Measurements from ENCODE around the gene CREM. TPM values are rescaled to one million over a fixed set of nuclear protein-coding genes. Genes with fewer than 3 reads are reported as not detected.

The CREM gene
- total RNA-seq, 3 donors from 2014 or later, result 11.8 to 27.4 (median 13.5) TPM

- DNase-seq (no peak), ATAC-seq (no peak)
- H3K36me3 ChIP-seq (ENCODE audit: low read depth), result no peaks in the 10 kb centered on the region
- intact Hi-C loops (cut with DNase I, micrococcal nuclease), result no loop called here
- H3K9me3 ChIP-seq, result peaks cover 4% of the 10 kb centered on the region
- H3K4me3 ChIP-seq, result no peak overlapping the region
- H3K4me1 ChIP-seq (ENCODE audit: low read depth), result no peaks in the 10 kb centered on the region
- TF ChIP-seq, protein P1, sequence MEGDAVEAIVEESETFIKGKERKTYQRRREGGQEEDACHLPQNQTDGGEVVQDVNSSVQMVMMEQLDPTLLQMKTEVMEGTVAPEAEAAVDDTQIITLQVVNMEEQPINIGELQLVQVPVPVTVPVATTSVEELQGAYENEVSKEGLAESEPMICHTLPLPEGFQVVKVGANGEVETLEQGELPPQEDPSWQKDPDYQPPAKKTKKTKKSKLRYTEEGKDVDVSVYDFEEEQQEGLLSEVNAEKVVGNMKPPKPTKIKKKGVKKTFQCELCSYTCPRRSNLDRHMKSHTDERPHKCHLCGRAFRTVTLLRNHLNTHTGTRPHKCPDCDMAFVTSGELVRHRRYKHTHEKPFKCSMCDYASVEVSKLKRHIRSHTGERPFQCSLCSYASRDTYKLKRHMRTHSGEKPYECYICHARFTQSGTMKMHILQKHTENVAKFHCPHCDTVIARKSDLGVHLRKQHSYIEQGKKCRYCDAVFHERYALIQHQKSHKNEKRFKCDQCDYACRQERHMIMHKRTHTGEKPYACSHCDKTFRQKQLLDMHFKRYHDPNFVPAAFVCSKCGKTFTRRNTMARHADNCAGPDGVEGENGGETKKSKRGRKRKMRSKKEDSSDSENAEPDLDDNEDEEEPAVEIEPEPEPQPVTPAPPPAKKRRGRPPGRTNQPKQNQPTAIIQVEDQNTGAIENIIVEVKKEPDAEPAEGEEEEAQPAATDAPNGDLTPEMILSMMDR (IDR thresholded peaks at IDR 0.05), result no peak
Observed at GRCh38 chr10:35259769-35260397, 133.2 kb downstream of the CREM start.

GRCh38 chr10:35262436-35262835 lies 135.8 kb downstream of the CREM start:
- TF ChIP-seq, protein P1 (IDR thresholded peaks at IDR 0.05), result no peak
- Histone ChIP-seq H3K36me3 (ENCODE audit: low read depth) (no peaks in the 10 kb centered on the region), H3K4me3 (no peak overlapping the region), H3K9me3 (peaks cover 3% of the 10 kb centered on the region), H3K4me1 (ENCODE audit: low read depth) (no peaks in the 10 kb centered on the region)
- ATAC-seq, result no peak
- DNase-seq, result no peak
- intact Hi-C loops (cut with DNase I, micrococcal nuclease), result no loop called here

Small RNA genes within 50 kb of the gene (microRNA-seq; reads per million reads assigned to microRNA genes)
- 6.3 reads per million, percentile 27 among the genes with 10 or more reads in this experiment for gene MIR3611

Other genes with a start within 250 kb of the CREM start
- 10 to 100 TPM; 18.5 to 40.4 (median 24.7) TPM for gene CUL2, start 36.5 kb upstream of the CREM start, total RNA-seq
- gene CCNY, start 209.7 kb downstream of the CREM start, total RNA-seq, result 10 to 100 TPM; 48.6 to 64.4 (median 51.5) TPM

All from mucosa of descending colon (tissue), 3 donors.